ENCODE data around the gene TNIK.

DNA sequence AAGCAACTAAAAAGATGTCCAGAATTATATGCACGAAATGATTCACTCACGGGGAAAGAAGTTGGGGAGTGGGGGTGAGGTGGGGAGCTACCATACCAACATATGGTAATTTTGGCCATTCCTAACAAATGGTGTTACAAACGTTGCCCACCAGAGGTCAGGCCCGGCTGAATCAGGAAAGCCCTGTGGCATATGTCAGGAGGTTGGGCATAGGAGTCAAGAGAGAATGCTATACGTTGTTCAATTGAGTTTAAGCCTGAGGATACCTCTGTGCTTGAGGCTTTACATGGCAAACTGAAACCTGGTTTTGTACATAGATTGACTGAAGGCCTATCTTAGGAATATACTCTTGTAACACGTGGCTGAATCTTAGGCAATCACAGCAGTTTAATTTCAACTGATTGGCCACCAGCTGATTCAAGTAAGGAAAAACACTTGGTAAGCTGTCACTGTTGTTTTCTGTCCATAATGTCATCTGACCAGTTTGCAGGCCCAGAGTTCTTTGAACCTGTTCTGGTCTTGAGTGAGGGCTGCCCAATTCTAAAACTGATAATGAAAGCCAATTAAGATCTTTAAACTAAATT, 410.3 kb downstream of the TNIK start:
- TF ChIP-seq, protein P1, sequence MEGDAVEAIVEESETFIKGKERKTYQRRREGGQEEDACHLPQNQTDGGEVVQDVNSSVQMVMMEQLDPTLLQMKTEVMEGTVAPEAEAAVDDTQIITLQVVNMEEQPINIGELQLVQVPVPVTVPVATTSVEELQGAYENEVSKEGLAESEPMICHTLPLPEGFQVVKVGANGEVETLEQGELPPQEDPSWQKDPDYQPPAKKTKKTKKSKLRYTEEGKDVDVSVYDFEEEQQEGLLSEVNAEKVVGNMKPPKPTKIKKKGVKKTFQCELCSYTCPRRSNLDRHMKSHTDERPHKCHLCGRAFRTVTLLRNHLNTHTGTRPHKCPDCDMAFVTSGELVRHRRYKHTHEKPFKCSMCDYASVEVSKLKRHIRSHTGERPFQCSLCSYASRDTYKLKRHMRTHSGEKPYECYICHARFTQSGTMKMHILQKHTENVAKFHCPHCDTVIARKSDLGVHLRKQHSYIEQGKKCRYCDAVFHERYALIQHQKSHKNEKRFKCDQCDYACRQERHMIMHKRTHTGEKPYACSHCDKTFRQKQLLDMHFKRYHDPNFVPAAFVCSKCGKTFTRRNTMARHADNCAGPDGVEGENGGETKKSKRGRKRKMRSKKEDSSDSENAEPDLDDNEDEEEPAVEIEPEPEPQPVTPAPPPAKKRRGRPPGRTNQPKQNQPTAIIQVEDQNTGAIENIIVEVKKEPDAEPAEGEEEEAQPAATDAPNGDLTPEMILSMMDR (IDR thresholded peaks at IDR 0.05; ENCODE audit: low read depth, low read length): peak; percentile 80
- TF ChIP-seq EZH2phosphoT487 (IDR thresholded peaks at IDR 0.05; ENCODE audit: low read depth): no peak
